Esophagus muscularis mucosa (tissue), 4 donors: ENCODE results near the gene SMIM21. TPM values are rescaled to one million over a fixed set of nuclear protein-coding genes. Genes with fewer than 3 reads are reported as not detected.

Experiments used
- DNase-seq: peaks from one replicate; pipeline ENCODE4 v3.0.0-alpha.2; 2017; ENCODE audit errors: extremely low spot score
- H3K27ac ChIP-seq, 4 donors: fragments of 200-600 bp; sonication (generic); replicated peaks in 1 of 4; 1 replicate in 3 of 4; 2 replicates in 1 of 4; pipeline ENCODE4 v1.5.1; 2016 to 2019; ENCODE audit warnings: mild to moderate bottlenecking in 1 of 4
- H3K27me3 ChIP-seq, 4 donors: fragments of 200-600 bp; sonication (generic); one replicate each; pipeline versions ENCODE4 v1.5.1 to v1.6.0; 2016 to 2019
- H3K36me3 ChIP-seq, 4 donors: fragments of 200-600 bp; sonication (generic); one replicate each; pipeline ENCODE4 v1.5.1; 2016 to 2019
- H3K4me1 ChIP-seq, 4 donors: fragments of 200-600 bp; sonication (generic); one replicate each; pipeline ENCODE4 v1.5.1; 2016 to 2019
- H3K4me3 ChIP-seq, 4 donors: fragments of 200-600 bp; sonication (generic); 1 replicate in 2 of 4; 2 replicates in 2 of 4; pipeline ENCODE4 v1.5.1; 2016 to 2019; ENCODE audit warnings: mild to moderate bottlenecking in 4 of 4, moderate library complexity in 1 of 4
- H3K9me3 ChIP-seq, 4 donors: fragments of 200-600 bp; sonication (generic); 1 replicate in 3 of 4; 2 replicates in 1 of 4; pipeline ENCODE4 v1.5.1; 2016 to 2019
- CTCF ChIP-seq, 3 experiments: fragments of 200-600 bp in 2 of 3; fragments of 450-650 bp in 1 of 3; sonication (generic) in 2 of 3; IDR thresholded peaks; one replicate each; pipeline ENCODE4 v1.5.1; 2017 to 2019; ENCODE audit warnings: antibody characterized with exemption in 3 of 3, mild to moderate bottlenecking in 2 of 3, moderate library complexity in 1 of 3
- EP300 ChIP-seq: sonication (generic); formaldehyde crosslinking; IDR thresholded peaks from one replicate; pipeline ENCODE4 v1.6.1; 2017; ENCODE audit warnings: antibody characterized with exemption
- POLR2A ChIP-seq: fragments of 450-650 bp; IDR thresholded peaks from one replicate; pipeline ENCODE4 v1.6.1; 2017; ENCODE audit warnings: antibody characterized with exemption, moderate library complexity, mild to moderate bottlenecking, low read depth
- POLR2AphosphoS5 ChIP-seq, 2 donors: sonication (generic); formaldehyde crosslinking; IDR thresholded peaks; one replicate each; pipeline ENCODE4 v1.6.1; 2017; ENCODE audit warnings: antibody characterized with exemption in 2 of 2
- WGBS: methylation state at CpG from one replicate; pipeline ENCODE4 v1.1.5; 2018; 5-methylcytosine and 5-hydroxymethylcytosine counted together
- intact Hi-C: fragments of 100-400 bp; cut with DNase I; formaldehyde crosslinking; loops from one replicate; pipeline ENCODE4 v1.15.1; 2023
- total RNA-seq, 4 donors: library from RNA; depleted of rRNA; stranded (reverse); fragments of >200 nt; gene quantifications; one replicate each; pipeline versions ENCODE4 v1.1.0 to v1.2.1, GENCODE V29; 2016

SMIM21 gene
- total RNA-seq, 4 donors from 2014 or later = not detected

GRCh38 chr18:75462178-75462832 lies 34.8 kb upstream of the SMIM21 start:
- H3K4me1 ChIP-seq = peaks cover 5 to 10% (median 8%) of the 10 kb centered on the region in 4 donors
- H3K36me3 ChIP-seq = no peaks in the 10 kb centered on the region
- TF ChIP-seq POLR2AphosphoS5 (IDR thresholded peaks at IDR 0.05) (peak in 1 of 2 donors; percentile 23), EP300 (no peak), CTCF (IDR thresholded peaks at IDR 0.05) (no peak), POLR2A (no peak)
- H3K4me3 ChIP-seq = no peak overlapping the region
- DNase-seq = no peak
- H3K27ac ChIP-seq = no peak overlapping the region
- intact Hi-C loops = no loop called here
- no peaks in the 10 kb centered on the region for H3K27me3 ChIP-seq
- 66% methylated on average over 9 of the region's 10 CpGs for WGBS
- no peaks in the 10 kb centered on the region for H3K9me3 ChIP-seq

GRCh38 chr18:75456199-75456631 lies 28.7 kb upstream of the SMIM21 start:
- no peaks in the 10 kb centered on the region for H3K27me3 ChIP-seq
- H3K4me1 ChIP-seq = peaks cover 6 to 20% (median 17%) of the 10 kb centered on the region in 4 donors
- TF ChIP-seq CTCF (IDR thresholded peaks at IDR 0.05) = no peak
- no peak for TF ChIP-seq POLR2A
- TF ChIP-seq EP300 = no peak
- TF ChIP-seq POLR2AphosphoS5 (IDR thresholded peaks at IDR 0.05) = no peak
- H3K36me3 ChIP-seq = no peaks in the 10 kb centered on the region
- H3K4me3 ChIP-seq = peak overlapping the region; percentile 59 to 69 (median 64)
- peak overlapping the region; percentile 53 to 68 (median 58) for H3K27ac ChIP-seq
- 59% methylated on average over 19 of the region's 19 CpGs for WGBS
- intact Hi-C loops = no loop called here
- H3K9me3 ChIP-seq = no peaks in the 10 kb centered on the region
- no peak for DNase-seq

GRCh38 chr18:75455249-75456198 lies 28.0 kb upstream of the SMIM21 start:
- H3K27ac ChIP-seq = peak overlapping the region; percentile 53 to 68 (median 58)
- no peaks in the 10 kb centered on the region for H3K9me3 ChIP-seq
- no peaks in the 10 kb centered on the region for H3K27me3 ChIP-seq
- H3K36me3 ChIP-seq = no peaks in the 10 kb centered on the region
- intact Hi-C loops = no loop called here
- H3K4me1 ChIP-seq = peaks cover 6 to 20% (median 17%) of the 10 kb centered on the region in 4 donors
- TF ChIP-seq POLR2AphosphoS5 (IDR thresholded peaks at IDR 0.05) = no peak
- WGBS = 21% methylated on average over 26 of the region's 84 CpGs
- peak overlapping the region; percentile 59 to 69 (median 64) for H3K4me3 ChIP-seq
- DNase-seq = no peak

- no peak overlapping the region for H3K4me3 ChIP-seq
- no peak for DNase-seq
- no peak overlapping the region for H3K27ac ChIP-seq
- H3K36me3 ChIP-seq = no peaks in the 10 kb centered on the region
- WGBS = 86% methylated on average over 14 of the region's 14 CpGs
- peaks cover 6 to 20% (median 17%) of the 10 kb centered on the region in 4 donors for H3K4me1 ChIP-seq
- intact Hi-C loops = no loop called here
- no peaks in the 10 kb centered on the region for H3K9me3 ChIP-seq
- H3K27me3 ChIP-seq = no peaks in the 10 kb centered on the region
- TF ChIP-seq POLR2AphosphoS5 (IDR thresholded peaks at IDR 0.05) = no peak
- no peak for TF ChIP-seq POLR2A
- TF ChIP-seq EP300 = no peak
- no peak for TF ChIP-seq CTCF (IDR thresholded peaks at IDR 0.05)
These were observed 26.7 kb upstream of the SMIM21 start for GRCh38 chr18:75454022-75454795.
